GM21619 (cell line): Measurements from ENCODE around the gene GLDN.
"Not testable (repeated sequence)": the region's sequence is repeated elsewhere in the genome, so short reads cannot be mapped to it uniquely, and the experiment has no call there.

Experiments used
- ATAC-seq: cut with Tn5 transposase; IDR thresholded peaks from one replicate; pipeline ENCODE4 v1.9.1; 2021; ENCODE audit not compliant: unreplicated experiment

The GLDN gene

GRCh38 chr15:51386960-51387698 is 45.7 kb downstream of the GLDN start:
- no peak for ATAC-seq

- no peak for ATAC-seq
These were observed 46.2 kb downstream of the GLDN start for GRCh38 chr15:51387699-51388041.

DNA sequence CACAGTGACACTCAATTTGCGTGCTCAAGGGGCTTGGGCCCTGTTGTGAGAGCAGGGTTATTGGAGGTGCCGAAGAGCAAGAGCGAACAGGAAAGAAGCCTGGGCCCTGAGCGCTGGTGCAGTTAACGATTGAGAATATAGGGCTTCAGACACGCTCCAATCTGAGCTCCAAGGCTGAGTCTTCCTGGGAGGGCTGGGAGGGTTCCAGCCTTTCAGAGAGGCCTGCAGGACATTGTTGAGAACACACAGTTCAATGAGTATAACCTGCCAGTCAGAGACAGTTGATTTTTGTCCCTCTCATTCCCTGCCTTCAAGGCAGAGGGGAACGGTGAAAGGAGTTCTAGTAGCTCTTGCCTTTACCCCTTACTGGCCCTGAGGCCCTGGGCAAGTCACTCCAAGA is 47.3 kb downstream of the GLDN start:
- ATAC-seq, result no peak

DNA sequence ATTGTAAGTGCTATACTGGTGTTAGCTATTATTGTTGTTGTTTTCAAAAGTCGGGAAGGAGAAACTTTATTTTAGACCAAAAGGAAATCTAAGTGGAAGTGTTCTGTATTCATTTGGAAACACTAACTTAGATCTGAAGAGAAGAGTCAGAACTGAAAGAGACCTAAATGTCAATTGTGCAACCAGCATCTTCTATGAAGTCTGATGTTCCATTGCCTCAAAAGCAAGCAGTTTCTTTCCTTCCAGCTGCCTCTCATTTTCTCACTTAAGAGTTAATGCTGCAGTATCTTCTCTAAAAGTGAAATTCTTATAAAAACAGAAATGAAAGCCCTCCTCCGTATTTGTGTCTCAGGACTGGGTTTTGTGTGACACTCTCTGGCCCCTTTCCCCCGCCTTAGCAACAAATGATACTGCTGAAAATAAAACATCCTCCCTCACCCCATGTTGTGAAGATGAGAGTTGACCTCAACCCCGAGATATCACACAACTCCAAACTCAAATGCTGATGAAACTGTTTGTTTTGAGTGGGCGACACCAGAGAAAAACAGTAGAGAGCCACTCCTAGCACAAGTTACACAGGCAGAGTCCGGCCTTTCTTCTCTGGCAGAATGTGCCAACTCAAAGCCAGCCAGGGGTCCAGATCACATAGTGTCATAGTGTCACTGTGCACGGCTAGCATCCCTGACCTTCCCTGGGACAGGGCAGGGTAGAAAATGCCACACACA is 48.9 kb downstream of the GLDN start:
- no peak for ATAC-seq

GRCh38 chr15:51390966-51391422 is 49.5 kb downstream of the GLDN start:
- no peak for ATAC-seq

DNA sequence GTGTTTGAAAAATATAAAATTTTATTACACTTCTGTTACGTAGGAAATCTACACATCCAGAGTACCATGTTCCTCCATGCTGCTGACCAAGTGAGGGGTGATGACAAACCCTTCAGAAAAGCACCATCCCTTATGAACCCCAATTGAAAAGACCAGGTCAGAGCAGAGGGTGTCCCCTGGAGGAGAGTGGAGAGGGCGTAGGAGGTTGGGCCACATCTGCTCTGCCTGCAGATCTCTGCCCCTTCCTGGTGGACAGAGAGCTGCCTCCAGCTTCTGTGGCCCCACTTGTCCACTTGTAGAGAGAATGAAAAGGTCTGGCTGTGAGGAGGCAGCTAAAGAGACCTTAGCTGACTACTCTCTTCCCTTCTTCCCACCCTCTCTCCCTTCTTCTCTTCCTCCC is 55.5 kb downstream of the GLDN start:
- ATAC-seq, result no peak

GRCh38 chr15:51398626-51399025 is 57.2 kb downstream of the GLDN start:
- no peak for ATAC-seq

DNA sequence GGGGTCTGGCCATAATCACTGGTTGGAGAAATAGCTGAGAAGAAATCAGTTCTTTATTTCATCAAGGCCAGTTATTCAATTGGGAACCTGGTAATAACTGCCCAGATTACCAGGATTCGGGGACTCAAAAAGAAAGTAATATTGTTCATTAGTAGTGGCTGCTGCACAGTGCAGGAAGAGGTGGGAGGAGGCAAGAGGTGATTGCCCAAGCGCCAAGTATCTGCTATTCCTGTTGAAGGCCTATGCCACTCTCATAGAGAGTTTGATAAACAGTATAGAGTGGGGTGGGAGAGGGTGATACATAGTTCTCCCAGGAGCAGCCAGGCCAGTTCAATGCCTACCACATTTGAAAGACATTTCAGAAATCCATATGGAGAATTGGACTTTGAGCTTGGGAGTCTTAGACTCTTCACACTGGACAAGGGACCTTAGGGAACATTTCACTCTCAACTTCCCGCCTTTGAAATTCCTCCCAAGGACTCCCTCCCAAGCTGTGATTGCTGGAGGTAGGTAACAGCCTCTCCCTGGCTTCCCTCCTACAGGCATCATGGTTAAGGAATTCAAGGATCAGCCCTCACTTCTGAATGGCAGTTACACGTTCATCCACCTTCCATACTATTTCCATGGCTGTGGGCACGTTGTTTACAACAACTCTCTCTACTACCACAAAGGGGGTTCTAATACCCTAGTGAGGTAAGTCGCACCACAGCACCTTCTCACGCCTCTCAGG is 59.8 kb downstream of the GLDN start:
- ATAC-seq, result no peak

- ATAC-seq, result no peak
These were observed 60.5 kb downstream of the GLDN start for GRCh38 chr15:51401872-51402517.

- ATAC-seq, result no peak
These were observed 61.8 kb downstream of the GLDN start for GRCh38 chr15:51403072-51403878.

DNA sequence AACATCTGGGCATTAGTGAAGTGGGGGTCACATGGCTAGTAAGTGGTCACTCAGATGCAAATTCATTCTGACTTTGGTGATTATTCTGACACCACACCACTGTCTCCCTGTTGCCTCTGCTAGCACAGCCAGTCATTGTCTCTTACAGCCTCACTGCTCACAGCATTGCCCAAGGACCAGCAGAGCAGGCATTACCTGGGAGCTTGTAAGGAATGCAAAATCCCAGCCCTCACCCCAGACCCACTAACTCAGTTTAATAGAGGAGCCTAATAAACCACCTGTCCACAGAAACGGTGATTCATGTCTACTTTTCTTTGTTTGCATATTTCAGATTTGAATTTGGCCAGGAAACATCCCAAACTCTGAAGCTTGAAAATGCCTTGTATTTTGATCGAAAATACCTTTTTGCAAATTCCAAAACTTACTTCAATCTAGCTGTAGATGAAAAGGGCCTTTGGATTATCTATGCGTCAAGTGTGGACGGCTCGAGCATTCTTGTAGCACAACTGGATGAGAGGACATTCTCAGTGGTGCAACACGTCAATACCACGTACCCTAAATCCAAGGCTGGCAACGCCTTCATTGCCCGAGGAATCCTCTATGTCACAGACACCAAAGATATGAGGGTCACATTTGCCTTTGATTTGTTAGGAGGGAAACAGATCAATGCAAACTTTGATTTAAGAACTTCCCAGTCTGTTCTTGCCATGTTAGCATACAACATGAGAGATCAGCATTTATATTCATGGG is 62.7 kb downstream of the GLDN start:
- ATAC-seq, result no peak

- ATAC-seq, result no peak
These were observed 64.5 kb downstream of the GLDN start for GRCh38 chr15:51405693-51406523.

DNA sequence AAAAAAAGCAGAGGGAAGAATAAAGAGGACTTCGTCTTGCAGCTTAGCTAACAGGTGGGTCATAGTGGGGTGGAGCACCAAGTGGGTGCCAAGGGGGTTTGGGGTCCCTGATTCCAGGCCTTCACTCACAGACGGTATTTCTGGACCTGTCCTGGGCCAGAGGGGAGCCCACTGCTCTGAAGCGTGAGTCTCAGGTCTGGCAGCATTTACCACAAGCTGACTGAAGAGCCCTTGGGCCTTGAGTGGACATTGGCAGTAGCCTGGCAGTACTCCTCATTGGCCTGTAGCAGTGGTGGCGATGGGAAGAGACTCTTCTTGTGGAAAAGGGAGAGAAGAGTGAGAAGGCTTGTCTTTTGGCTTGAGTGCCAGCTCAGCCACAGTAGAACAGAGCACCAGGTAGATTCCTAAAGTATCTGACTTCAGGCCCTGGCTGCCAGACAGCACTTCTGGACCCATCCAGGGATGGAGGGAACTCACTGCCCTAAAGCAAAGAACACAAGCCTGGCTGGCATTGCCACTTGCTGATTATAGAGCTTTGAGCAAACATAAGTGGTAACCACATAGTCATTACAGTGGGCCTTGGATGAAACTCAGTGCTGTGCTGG is 72.9 kb downstream of the GLDN start:
- ATAC-seq, result no peak

DNA sequence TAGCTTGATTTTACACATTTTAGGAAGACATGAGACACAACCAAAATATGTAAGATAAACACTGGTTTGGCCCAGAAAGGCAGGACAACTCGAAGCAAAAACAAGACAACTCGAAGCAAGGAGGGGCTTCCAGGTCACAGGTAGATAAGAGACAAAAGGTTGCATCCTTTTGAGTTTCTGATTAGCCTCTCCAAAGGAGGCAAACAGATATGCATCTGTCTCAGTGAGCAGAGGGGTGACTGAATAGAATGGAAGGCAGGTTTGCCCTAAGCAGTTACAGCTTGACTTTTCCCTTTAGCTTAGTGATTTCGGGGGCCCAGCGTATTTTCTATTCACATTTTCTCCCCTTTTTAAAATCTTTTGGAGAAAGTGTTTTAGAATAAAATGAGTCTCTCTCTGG is 74.7 kb downstream of the GLDN start:
- no peak for ATAC-seq

- not testable (repeated sequence) for ATAC-seq
These were observed 81.6 kb downstream of the GLDN start for GRCh38 chr15:51423040-51423439.

GRCh38 chr15:51424780-51425179 is 83.3 kb downstream of the GLDN start:
- ATAC-seq, result no peak

- no peak for ATAC-seq
These were observed 84.1 kb downstream of the GLDN start for GRCh38 chr15:51425517-51426040.

GRCh38 chr15:51438526-51438925 is 97.1 kb downstream of the GLDN start:
- ATAC-seq, result no peak
